Glutamatergic neuron (in vitro differentiated cells): ENCODE data around the gene OGFR. TPM values are rescaled to one million over a fixed set of nuclear protein-coding genes. Genes with fewer than 3 reads are reported as not detected.

Experiments used
- DNase-seq: peaks from one replicate; pipeline ENCODE4 v3.0.0; 2022
- H3K27ac Mint-ChIP-seq: one replicate; pipeline ENCODE4 v1.8.0; 2020; ENCODE audit warnings: mild to moderate bottlenecking, mixed read lengths, inconsistent platforms; ENCODE audit not compliant: unreplicated experiment
- H3K27me3 Mint-ChIP-seq: one replicate; pipeline ENCODE4 v1.8.0; 2020; ENCODE audit warnings: mild to moderate bottlenecking, moderate library complexity, mixed read lengths, inconsistent platforms; ENCODE audit not compliant: unreplicated experiment
- H3K36me3 Mint-ChIP-seq: one replicate; pipeline ENCODE4 v1.8.0; 2020; ENCODE audit warnings: mild to moderate bottlenecking, mixed read lengths, inconsistent platforms; ENCODE audit not compliant: unreplicated experiment
- H3K4me1 Mint-ChIP-seq: one replicate; pipeline ENCODE4 v1.8.0; 2020; ENCODE audit warnings: mild to moderate bottlenecking, low read depth, mixed read lengths, inconsistent platforms; ENCODE audit not compliant: unreplicated experiment
- H3K4me3 Mint-ChIP-seq: one replicate; pipeline ENCODE4 v1.8.0; 2020; ENCODE audit warnings: mild to moderate bottlenecking, mixed read lengths, inconsistent platforms; ENCODE audit not compliant: unreplicated experiment
- H3K9me3 Mint-ChIP-seq: one replicate; pipeline ENCODE4 v1.8.0; 2020; ENCODE audit warnings: mild to moderate bottlenecking, moderate library complexity, mixed read lengths, inconsistent platforms; ENCODE audit not compliant: unreplicated experiment
- CTCF ChIP-seq: fragments of 200-600 bp; sonication (generic); IDR thresholded peaks from one replicate; pipeline ENCODE4 v1.5.0; 2021; ENCODE audit not compliant: partially characterized antibody, unreplicated experiment
- total RNA-seq: library from RNA; stranded (reverse); fragmentation: NEBNext Ultra II Directional; extraction: Animal tissue kit (Norgen Biotek cat#: 25700); gene quantifications from one replicate; pipeline ENCODE4 v1.2.1, GENCODE V29; 2021; ENCODE audit not compliant: unreplicated experiment

The OGFR gene
- total RNA-seq, 1 donor from 2014 or later = 70.5 TPM

GRCh38 chr20:62831361-62831788 lies 26.7 kb downstream of the OGFR start:
- Mint-ChIP-seq H3K27ac (peak overlapping the region; percentile 78), H3K9me3 (no peaks in the 10 kb centered on the region), H3K4me1 (peaks cover 28% of the 10 kb centered on the region), H3K36me3 (no peaks in the 10 kb centered on the region), H3K4me3 (peak overlapping the region; percentile 54), H3K27me3 (peaks cover 4% of the 10 kb centered on the region)
- DNase-seq = no peak
- TF ChIP-seq CTCF = no peak

- no peaks in the 10 kb centered on the region for H3K9me3 Mint-ChIP-seq
- peaks cover 4% of the 10 kb centered on the region for H3K27me3 Mint-ChIP-seq
- peak overlapping the region; percentile 54 for H3K4me3 Mint-ChIP-seq
- H3K27ac Mint-ChIP-seq = peak overlapping the region; percentile 78
- no peak for TF ChIP-seq CTCF
- no peak for DNase-seq
- H3K36me3 Mint-ChIP-seq = no peaks in the 10 kb centered on the region
- H3K4me1 Mint-ChIP-seq = peaks cover 28% of the 10 kb centered on the region
These were observed 27.2 kb downstream of the OGFR start for GRCh38 chr20:62831854-62832211.

GRCh38 chr20:62832212-62832922 lies 27.7 kb downstream of the OGFR start:
- Mint-ChIP-seq H3K27me3 (peaks cover 4% of the 10 kb centered on the region), H3K9me3 (no peaks in the 10 kb centered on the region), H3K36me3 (no peaks in the 10 kb centered on the region), H3K27ac (peak overlapping the region; percentile 78), H3K4me3 (peak overlapping the region; percentile 7), H3K4me1 (peaks cover 28% of the 10 kb centered on the region)
- no peak for TF ChIP-seq CTCF
- DNase-seq = peak; percentile 50

GRCh38 chr20:62832951-62833391 lies 28.3 kb downstream of the OGFR start:
- no peak for TF ChIP-seq CTCF
- Mint-ChIP-seq H3K9me3 (no peaks in the 10 kb centered on the region), H3K4me3 (peak overlapping the region; percentile 7), H3K4me1 (peaks cover 24% of the 10 kb centered on the region), H3K27ac (peak overlapping the region; percentile 25), H3K36me3 (no peaks in the 10 kb centered on the region), H3K27me3 (peaks cover 4% of the 10 kb centered on the region)
- DNase-seq = no peak

- H3K27ac Mint-ChIP-seq = peak overlapping the region; percentile 17
- H3K4me1 Mint-ChIP-seq = peaks cover 26% of the 10 kb centered on the region
- H3K27me3 Mint-ChIP-seq = peaks cover 4% of the 10 kb centered on the region
- peak overlapping the region; percentile 25 for H3K4me3 Mint-ChIP-seq
- no peaks in the 10 kb centered on the region for H3K9me3 Mint-ChIP-seq
- no peak for TF ChIP-seq CTCF
- no peaks in the 10 kb centered on the region for H3K36me3 Mint-ChIP-seq
- DNase-seq = peak; percentile 19
These were observed 30.5 kb downstream of the OGFR start for GRCh38 chr20:62834967-62835730.
